ENCODE data around the gene KLF14.

- TF ChIP-seq POLR2A (conservative IDR thresholded peaks at IDR 0.05) (no peak), FOS (IDR thresholded peaks at IDR 0.05; ENCODE audit: extremely low read depth, insufficient read length) (no peak), IRF1 (CRISPR knock-in tag; IDR thresholded peaks at IDR 0.05; ENCODE audit: borderline replicate concordance) (no peak), YY1 (IDR thresholded peaks at IDR 0.05; ENCODE audit: borderline replicate concordance in 1 of 3, control insufficient read depth in 1 of 3, extremely low read depth in 1 of 3, insufficient read depth in 3 of 3, insufficient read length in 1 of 3, insufficient replicate concordance in 2 of 3, low read depth in 1 of 3, low read length in 2 of 3) (no peak), EZH2 (IDR thresholded peaks at IDR 0.05; ENCODE audit: borderline replicate concordance, low read depth, low read length) (no peak; the same call in 1 of the 2 replicates), HOXB6 (CRISPR knock-in tag; IDR thresholded peaks at IDR 0.05; ENCODE audit: borderline replicate concordance) (no peak), ZNF3 (CRISPR knock-in tag; IDR thresholded peaks at IDR 0.05) (no peak), CTCF (IDR thresholded peaks at IDR 0.05 in 2 of 3, conservative IDR thresholded peaks at IDR 0.05 in 1 of 3; ENCODE audit: insufficient read depth in 2 of 3, low read depth in 1 of 3, low read length in 3 of 3) (no peak)
Measured at GRCh38 chr7:130736298-130736900, 2.4 kb upstream of the KLF14 start.
